ENCODE data around the gene UGCG.

Gene UGCG

GRCh38 chr9:111917980-111918379 lies 21.4 kb downstream of the UGCG start:
- no peak for DNase-seq (ENCODE audit: low spot score)
- no peak overlapping the region for H3K27ac ChIP-seq
- no peak overlapping the region for H3K4me3 ChIP-seq
- TF ChIP-seq CTCF (IDR thresholded peaks at IDR 0.05): no peak

GRCh38 chr9:111919875-111920274 lies 23.3 kb downstream of the UGCG start:
- Histone ChIP-seq H3K27ac (no peak overlapping the region), H3K4me3 (no peak overlapping the region)
- TF ChIP-seq CTCF (IDR thresholded peaks at IDR 0.05): no peak
- no peak for DNase-seq (ENCODE audit: low spot score)

GRCh38 chr9:111920531-111920930 lies 23.9 kb downstream of the UGCG start:
- no peak overlapping the region for H3K27ac ChIP-seq
- no peak overlapping the region for H3K4me3 ChIP-seq
- no peak for DNase-seq (ENCODE audit: low spot score)
- TF ChIP-seq CTCF (IDR thresholded peaks at IDR 0.05): no peak

- no peak for DNase-seq (ENCODE audit: low spot score)
- Histone ChIP-seq H3K27ac (no peak overlapping the region), H3K4me3 (no peak overlapping the region)
- TF ChIP-seq CTCF (IDR thresholded peaks at IDR 0.05): no peak
Measured at GRCh38 chr9:111922324-111923013, 25.9 kb downstream of the UGCG start.

- H3K27ac ChIP-seq: no peak overlapping the region
- no peak for TF ChIP-seq CTCF (IDR thresholded peaks at IDR 0.05)
- no peak overlapping the region for H3K4me3 ChIP-seq
- no peak for DNase-seq (ENCODE audit: low spot score)
Measured at GRCh38 chr9:111924281-111924680, 27.7 kb downstream of the UGCG start.

GRCh38 chr9:111925017-111925770 lies 28.6 kb downstream of the UGCG start:
- no peak overlapping the region for H3K27ac ChIP-seq
- no peak for TF ChIP-seq CTCF (IDR thresholded peaks at IDR 0.05)
- no peak for DNase-seq (ENCODE audit: low spot score)
- no peak overlapping the region for H3K4me3 ChIP-seq

GRCh38 chr9:111925784-111926183 lies 29.2 kb downstream of the UGCG start:
- no peak overlapping the region for H3K27ac ChIP-seq
- DNase-seq (ENCODE audit: low spot score): no peak
- H3K4me3 ChIP-seq: no peak overlapping the region
- TF ChIP-seq CTCF (IDR thresholded peaks at IDR 0.05): no peak

Data from coronary artery (tissue), 2 donors.